HG03442 (cell line): ENCODE results near the gene DAP3.
"Not testable (repeated sequence)": the region's sequence is repeated elsewhere in the genome, so short reads cannot be mapped to it uniquely, and the experiment has no call there.

Experiments
- ATAC-seq: cut with Tn5 transposase; IDR thresholded peaks from one replicate; pipeline ENCODE4 v1.9.1; 2021; ENCODE audit warnings: mild to moderate bottlenecking, moderate library complexity; ENCODE audit not compliant: unreplicated experiment

DAP3 gene

GRCh38 chr1:155715056-155715455 is 26.2 kb downstream of the DAP3 start:
- not testable (repeated sequence) for ATAC-seq

GRCh38 chr1:155715777-155716176 is 26.9 kb downstream of the DAP3 start:
- ATAC-seq, result no peak

- ATAC-seq, result no peak
Measured at GRCh38 chr1:155717041-155717440, 28.1 kb downstream of the DAP3 start.

GRCh38 chr1:155718524-155719115 is 29.7 kb downstream of the DAP3 start:
- ATAC-seq, result not testable (repeated sequence)

GRCh38 chr1:155719703-155720102 is 30.8 kb downstream of the DAP3 start:
- no peak for ATAC-seq

- no peak for ATAC-seq
Measured at GRCh38 chr1:155725142-155725541, 36.3 kb downstream of the DAP3 start.

- ATAC-seq, result no peak
Measured at GRCh38 chr1:155729031-155729898, 40.4 kb downstream of the DAP3 start.

GRCh38 chr1:155740995-155741394 is 52.1 kb downstream of the DAP3 start:
- ATAC-seq, result no peak

- no peak for ATAC-seq
Measured at GRCh38 chr1:155741908-155742307, 53.0 kb downstream of the DAP3 start.

- no peak for ATAC-seq
Measured at GRCh38 chr1:155744711-155745283, 55.9 kb downstream of the DAP3 start.

- ATAC-seq, result peak; percentile 88
Measured at GRCh38 chr1:155745284-155746228, 56.7 kb downstream of the DAP3 start.

GRCh38 chr1:155747586-155747985 is 58.7 kb downstream of the DAP3 start:
- not testable (repeated sequence) for ATAC-seq

- ATAC-seq, result not testable (repeated sequence)
Measured at GRCh38 chr1:155748141-155748540, 59.2 kb downstream of the DAP3 start.

GRCh38 chr1:155759017-155759416 is 70.1 kb downstream of the DAP3 start:
- not testable (repeated sequence) for ATAC-seq

GRCh38 chr1:155759966-155760630 is 71.2 kb downstream of the DAP3 start:
- ATAC-seq, result no peak

- ATAC-seq, result no peak
Measured at GRCh38 chr1:155760751-155761475, 72.0 kb downstream of the DAP3 start.

GRCh38 chr1:155761736-155762405 is 73.0 kb downstream of the DAP3 start:
- no peak for ATAC-seq

- ATAC-seq, result not testable (repeated sequence)
Measured at GRCh38 chr1:155763090-155763815, 74.4 kb downstream of the DAP3 start.
